ENCODE results near the gene UBE2E2. TPM values are rescaled to one million over a fixed set of nuclear protein-coding genes. Genes with fewer than 3 reads are reported as not detected.

The UBE2E2 gene
- total RNA-seq, 1 experiment from 2014 or later = 38.6 TPM

GRCh38 chr3:23623844-23624243 lies 420.7 kb downstream of the UBE2E2 start:
- H2BK12ac ChIP-seq (ENCODE audit: insufficient read length, low read depth, low read length) = no peak overlapping the region
- no CpG with 5 or more reads among the region's 2 CpGs for WGBS (ENCODE audit: extremely low coverage, insufficient read length, low lambda C conversion rate)
- H3K4me2 ChIP-seq (ENCODE audit: insufficient read depth, insufficient read length, low read length) = no peak overlapping the region
- no peak overlapping the region for H2AK5ac ChIP-seq (ENCODE audit: insufficient read length, low read length)
- H2BK15ac ChIP-seq (ENCODE audit: low read depth, low read length) = no peak overlapping the region
- no peak overlapping the region for H2BK5ac ChIP-seq (ENCODE audit: insufficient read length, low read length)
- no peak overlapping the region for H3K4ac ChIP-seq (ENCODE audit: low read depth, low read length)
- no peak overlapping the region for H3K4me3 Mint-ChIP-seq
- no peak overlapping the region for H3K23ac ChIP-seq (ENCODE audit: insufficient read length, low read depth, low read length)
- H3K9me3 ChIP-seq (ENCODE audit: control insufficient read depth, low read depth, low read length) = no peaks in the 10 kb centered on the region
- H3K27ac Mint-ChIP-seq = no peak overlapping the region; a peak in 1 of 7 replicates
- no peak overlapping the region for H2BK20ac ChIP-seq (ENCODE audit: low read depth, low read length, poor library complexity, severe bottlenecking)
- H2AFZ ChIP-seq (ENCODE audit: low read length) = no peak overlapping the region
- no peak overlapping the region for H4K5ac ChIP-seq (ENCODE audit: insufficient read length, low read depth, low read length)
- H3K4me1 ChIP-seq (ENCODE audit: insufficient read depth, low read length) = no peaks in the 10 kb centered on the region
- peaks cover 13% of the 10 kb centered on the region in 2 experiments for H3K4me1 Mint-ChIP-seq
- peaks cover 5% of the 10 kb centered on the region for H3K27me3 Mint-ChIP-seq (ENCODE audit: low read depth)
- DNase-seq = no peak
- TF ChIP-seq CTCF (conservative IDR thresholded peaks at IDR 0.05) = no peak
- H3K9me3 Mint-ChIP-seq = peaks cover 29 to 31% of the 10 kb centered on the region in 2 experiments
- H4K91ac ChIP-seq (ENCODE audit: insufficient read length, low read depth, low read length) = no peak overlapping the region
- no peak overlapping the region for H3K9ac ChIP-seq (ENCODE audit: extremely low read depth, insufficient read length, low read length)
- H3K14ac ChIP-seq (ENCODE audit: insufficient read depth, low read length) = no peak overlapping the region
- H4K8ac ChIP-seq (replicated peaks; ENCODE audit: insufficient read length, low read depth, low read length) = no peak overlapping the region
- H3K56ac ChIP-seq (ENCODE audit: insufficient read length, low read depth, low read length) = no peak overlapping the region
- H3K23me2 ChIP-seq (ENCODE audit: insufficient read length, low read depth, low read length, poor library complexity, severe bottlenecking) = no peaks in the 10 kb centered on the region
- peaks cover 6 to 19% (median 9%) of the 10 kb centered on the region in 3 experiments; a peak in 5 of 7 replicates for H3K36me3 Mint-ChIP-seq (ENCODE audit: insufficient read depth in 1 of 3, low read depth in 3 of 3)
- H3K27ac ChIP-seq (ENCODE audit: insufficient read length, low read depth, low read length) = no peak overlapping the region
- H4K20me1 ChIP-seq (ENCODE audit: control insufficient read depth, insufficient read depth, insufficient read length) = no peaks in the 10 kb centered on the region
- no peak overlapping the region for H2BK120ac ChIP-seq (ENCODE audit: low read depth, low read length, poor library complexity, severe bottlenecking)
- no peaks in the 10 kb centered on the region for H3K27me3 ChIP-seq (ENCODE audit: insufficient read depth, low read length)
- no peaks in the 10 kb centered on the region for H3K79me2 ChIP-seq (ENCODE audit: insufficient read depth, low read length)
- H3K79me1 ChIP-seq (ENCODE audit: insufficient read depth, low read depth, low read length, poor library complexity, severe bottlenecking) = no peaks in the 10 kb centered on the region
- no peak overlapping the region for H3T11ph ChIP-seq (ENCODE audit: low read length)
- no peak overlapping the region for H3K18ac ChIP-seq (ENCODE audit: insufficient read length, low read depth, low read length)

Data from H9 (cell line).